HepG2 (cell line): ENCODE data around the gene GFRA1. TPM values are rescaled to one million over a fixed set of nuclear protein-coding genes. Genes with fewer than 3 reads are reported as not detected.

Experiments used
- CCAR2 ChIP-seq: fragments of 200-400 bp; formaldehyde crosslinking; optimal IDR thresholded peaks from 2 replicates; pipeline ENCODE3; 2018; ENCODE audit warnings: low read depth, mild to moderate bottlenecking, low read length, moderate library complexity
- HCFC1 ChIP-seq: fragments of 150-350 bp; IDR thresholded peaks from 2 replicates; pipeline ENCODE4 v1.6.1; 2014; ENCODE audit warnings: low read depth, low read length
- MATR3 ChIP-seq: sonication (generic); formaldehyde crosslinking; IDR thresholded peaks from 2 replicates; pipeline ENCODE4 v1.4.0; 2020; ENCODE audit warnings: missing genetic modification reagents
- NFE2 ChIP-seq: sonication (generic); formaldehyde crosslinking; IDR thresholded peaks from 2 replicates; pipeline ENCODE4 v1.4.0; 2020; ENCODE audit warnings: missing genetic modification reagents
- NFRKB ChIP-seq: fragments of 450-650 bp; IDR thresholded peaks from 2 replicates; pipeline ENCODE4 v1.6.1; 2017
- PAX8 ChIP-seq: sonication (generic); formaldehyde crosslinking; IDR thresholded peaks from 2 replicates; pipeline ENCODE4 v1.8.0; 2022; ENCODE audit warnings: mild to moderate bottlenecking, missing genetic modification reagents, borderline replicate concordance
- TCF7L2 ChIP-seq: IDR thresholded peaks from 2 replicates; pipeline ENCODE4 v1.6.1; 2011; ENCODE audit warnings: mild to moderate bottlenecking, low read depth, low read length, moderate library complexity
- ZBTB7B ChIP-seq: sonication (generic); formaldehyde crosslinking; IDR thresholded peaks from 2 replicates; pipeline ENCODE4 v1.4.0; 2020; ENCODE audit warnings: missing genetic modification reagents
- ZNF333 ChIP-seq: sonication (generic); formaldehyde crosslinking; IDR thresholded peaks from 2 replicates; pipeline ENCODE4 v1.4.0; 2020; ENCODE audit warnings: mild to moderate bottlenecking, missing genetic modification reagents, borderline replicate concordance
- polyA plus RNA-seq, 8 experiments: library from polyadenylated mRNA; depleted of rRNA in 3 of 8; stranded (reverse) in 7 of 8; unstranded in 1 of 8; fragments of >200 nt; fragmentation: Illumina TruSeq in 4 of 8; extraction: Trizol in 4 of 8; gene quantifications; 2 replicates each; pipeline versions ENCODE4 v1.2.1 to v1.2.3, GENCODE V29; 2011 to 2016; ENCODE audit warnings: low read depth in 4 of 8, missing spikeins in 1 of 8, mixed read lengths in 1 of 8; ENCODE audit not compliant: insufficient read depth in 1 of 8
- total RNA-seq, 5 experiments: library from RNA; depleted of rRNA; stranded (reverse); fragments of >200 nt; fragmentation: Illumina TruSeq; extraction: Trizol; gene quantifications; 2 replicates each; pipeline ENCODE4 v1.2.3, GENCODE V29; 2016; ENCODE audit warnings: low read depth in 1 of 5
- TF ChIP-seq, protein P1 (sequence below): IDR thresholded peaks from 2 replicates; pipeline ENCODE4 v1.6.1; 2016; ENCODE audit warnings: low read depth, missing genetic modification reagents, missing compliant biosample characterization
- TF ChIP-seq, protein P2 (sequence below): sonication (generic); formaldehyde crosslinking; IDR thresholded peaks from 2 replicates; pipeline ENCODE4 v1.5.1; 2020; ENCODE audit warnings: missing genetic modification reagents, mild to moderate bottlenecking, borderline replicate concordance
- TF ChIP-seq, protein P3 (sequence below): sonication (generic); formaldehyde crosslinking; IDR thresholded peaks from 2 replicates; pipeline ENCODE4 v1.8.0; 2022; ENCODE audit warnings: low read depth, missing genetic modification reagents
- TF ChIP-seq, protein P4 (sequence below): sonication (generic); formaldehyde crosslinking; IDR thresholded peaks from 2 replicates; pipeline ENCODE4 v1.4.0; 2020; ENCODE audit warnings: mild to moderate bottlenecking, missing genetic modification reagents

Gene GFRA1
- total and polyA plus RNA-seq, 2 of the 13 experiments (the other 11 are each of a cell fraction or from before 2014, with no cell fraction given) = not detected

DNA sequence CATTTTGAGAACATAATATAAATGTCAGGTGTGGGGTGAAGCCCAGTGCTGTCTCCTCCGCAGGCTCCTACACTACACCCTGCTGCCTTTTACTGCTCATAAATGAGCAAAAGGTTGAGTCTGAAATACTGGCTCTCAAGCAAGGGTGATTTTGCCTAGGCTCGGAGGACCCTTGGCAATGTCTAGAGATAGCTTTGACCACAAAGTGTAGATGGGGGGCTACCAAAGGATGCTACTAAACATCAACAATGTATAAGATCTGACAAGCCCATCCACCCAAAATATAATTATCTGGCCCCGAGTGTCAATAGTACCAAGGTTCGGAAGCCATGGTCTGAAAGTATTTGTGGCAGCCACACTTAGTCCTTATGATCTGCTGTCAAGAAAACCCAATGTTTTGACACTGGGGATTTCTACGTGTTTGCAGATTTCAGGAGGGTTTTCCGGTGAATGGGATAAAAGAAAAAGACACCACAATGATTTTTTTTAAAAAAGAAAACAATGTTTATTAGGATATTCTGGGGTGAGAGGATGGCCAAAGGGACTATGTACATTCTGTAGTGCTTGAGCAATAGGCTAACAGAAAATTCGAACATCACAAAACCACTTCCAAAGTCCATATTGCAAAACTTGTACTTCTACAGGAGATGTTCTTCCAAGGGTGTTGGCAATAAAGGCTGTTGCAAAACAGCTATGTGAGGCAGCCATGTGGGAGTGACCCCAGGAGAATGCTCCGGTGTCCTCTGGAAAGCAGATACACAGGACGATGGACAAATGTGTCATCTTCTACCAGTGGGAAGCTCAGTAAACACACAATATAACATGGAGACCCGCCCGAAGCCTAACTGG lies 216.3 kb downstream of the GFRA1 start (continued):
- TF ChIP-seq, protein P1, sequence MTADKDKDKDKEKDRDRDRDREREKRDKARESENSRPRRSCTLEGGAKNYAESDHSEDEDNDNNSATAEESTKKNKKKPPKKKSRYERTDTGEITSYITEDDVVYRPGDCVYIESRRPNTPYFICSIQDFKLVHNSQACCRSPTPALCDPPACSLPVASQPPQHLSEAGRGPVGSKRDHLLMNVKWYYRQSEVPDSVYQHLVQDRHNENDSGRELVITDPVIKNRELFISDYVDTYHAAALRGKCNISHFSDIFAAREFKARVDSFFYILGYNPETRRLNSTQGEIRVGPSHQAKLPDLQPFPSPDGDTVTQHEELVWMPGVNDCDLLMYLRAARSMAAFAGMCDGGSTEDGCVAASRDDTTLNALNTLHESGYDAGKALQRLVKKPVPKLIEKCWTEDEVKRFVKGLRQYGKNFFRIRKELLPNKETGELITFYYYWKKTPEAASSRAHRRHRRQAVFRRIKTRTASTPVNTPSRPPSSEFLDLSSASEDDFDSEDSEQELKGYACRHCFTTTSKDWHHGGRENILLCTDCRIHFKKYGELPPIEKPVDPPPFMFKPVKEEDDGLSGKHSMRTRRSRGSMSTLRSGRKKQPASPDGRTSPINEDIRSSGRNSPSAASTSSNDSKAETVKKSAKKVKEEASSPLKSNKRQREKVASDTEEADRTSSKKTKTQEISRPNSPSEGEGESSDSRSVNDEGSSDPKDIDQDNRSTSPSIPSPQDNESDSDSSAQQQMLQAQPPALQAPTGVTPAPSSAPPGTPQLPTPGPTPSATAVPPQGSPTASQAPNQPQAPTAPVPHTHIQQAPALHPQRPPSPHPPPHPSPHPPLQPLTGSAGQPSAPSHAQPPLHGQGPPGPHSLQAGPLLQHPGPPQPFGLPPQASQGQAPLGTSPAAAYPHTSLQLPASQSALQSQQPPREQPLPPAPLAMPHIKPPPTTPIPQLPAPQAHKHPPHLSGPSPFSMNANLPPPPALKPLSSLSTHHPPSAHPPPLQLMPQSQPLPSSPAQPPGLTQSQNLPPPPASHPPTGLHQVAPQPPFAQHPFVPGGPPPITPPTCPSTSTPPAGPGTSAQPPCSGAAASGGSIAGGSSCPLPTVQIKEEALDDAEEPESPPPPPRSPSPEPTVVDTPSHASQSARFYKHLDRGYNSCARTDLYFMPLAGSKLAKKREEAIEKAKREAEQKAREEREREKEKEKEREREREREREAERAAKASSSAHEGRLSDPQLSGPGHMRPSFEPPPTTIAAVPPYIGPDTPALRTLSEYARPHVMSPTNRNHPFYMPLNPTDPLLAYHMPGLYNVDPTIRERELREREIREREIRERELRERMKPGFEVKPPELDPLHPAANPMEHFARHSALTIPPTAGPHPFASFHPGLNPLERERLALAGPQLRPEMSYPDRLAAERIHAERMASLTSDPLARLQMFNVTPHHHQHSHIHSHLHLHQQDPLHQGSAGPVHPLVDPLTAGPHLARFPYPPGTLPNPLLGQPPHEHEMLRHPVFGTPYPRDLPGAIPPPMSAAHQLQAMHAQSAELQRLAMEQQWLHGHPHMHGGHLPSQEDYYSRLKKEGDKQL (CRISPR knock-in tag) = peak; percentile 91
- TF ChIP-seq ZNF333 (CRISPR knock-in tag) (no peak), TCF7L2 (0 out of 2 replicates have a peak, but pooled peaks have one; percentile 38), HCFC1 (no peak), CCAR2 (no peak), ZBTB7B (CRISPR knock-in tag) (peak; percentile 75; the same call in 1 of the 2 replicates), NFRKB (no peak), PAX8 (no peak), NFE2 (CRISPR knock-in tag) (no peak), MATR3 (CRISPR knock-in tag) (no peak)
- TF ChIP-seq, protein P2, sequence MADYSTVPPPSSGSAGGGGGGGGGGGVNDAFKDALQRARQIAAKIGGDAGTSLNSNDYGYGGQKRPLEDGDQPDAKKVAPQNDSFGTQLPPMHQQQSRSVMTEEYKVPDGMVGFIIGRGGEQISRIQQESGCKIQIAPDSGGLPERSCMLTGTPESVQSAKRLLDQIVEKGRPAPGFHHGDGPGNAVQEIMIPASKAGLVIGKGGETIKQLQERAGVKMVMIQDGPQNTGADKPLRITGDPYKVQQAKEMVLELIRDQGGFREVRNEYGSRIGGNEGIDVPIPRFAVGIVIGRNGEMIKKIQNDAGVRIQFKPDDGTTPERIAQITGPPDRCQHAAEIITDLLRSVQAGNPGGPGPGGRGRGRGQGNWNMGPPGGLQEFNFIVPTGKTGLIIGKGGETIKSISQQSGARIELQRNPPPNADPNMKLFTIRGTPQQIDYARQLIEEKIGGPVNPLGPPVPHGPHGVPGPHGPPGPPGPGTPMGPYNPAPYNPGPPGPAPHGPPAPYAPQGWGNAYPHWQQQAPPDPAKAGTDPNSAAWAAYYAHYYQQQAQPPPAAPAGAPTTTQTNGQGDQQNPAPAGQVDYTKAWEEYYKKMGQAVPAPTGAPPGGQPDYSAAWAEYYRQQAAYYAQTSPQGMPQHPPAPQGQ = no peak
- TF ChIP-seq, protein P3, sequence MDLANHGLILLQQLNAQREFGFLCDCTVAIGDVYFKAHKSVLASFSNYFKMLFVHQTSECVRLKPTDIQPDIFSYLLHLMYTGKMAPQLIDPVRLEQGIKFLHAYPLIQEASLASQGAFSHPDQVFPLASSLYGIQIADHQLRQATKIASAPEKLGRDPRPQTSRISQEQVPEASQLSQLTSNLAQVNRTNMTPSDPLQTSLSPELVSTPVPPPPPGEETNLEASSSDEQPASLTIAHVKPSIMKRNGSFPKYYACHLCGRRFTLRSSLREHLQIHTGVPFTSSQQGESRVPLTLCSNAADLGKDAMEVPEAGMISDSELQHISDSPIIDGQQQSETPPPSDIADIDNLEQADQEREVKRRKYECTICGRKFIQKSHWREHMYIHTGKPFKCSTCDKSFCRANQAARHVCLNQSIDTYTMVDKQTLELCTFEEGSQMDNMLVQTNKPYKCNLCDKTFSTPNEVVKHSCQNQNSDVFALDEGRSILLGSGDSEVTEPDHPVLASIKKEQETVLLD (CRISPR knock-in tag) = no peak
- TF ChIP-seq, protein P4, sequence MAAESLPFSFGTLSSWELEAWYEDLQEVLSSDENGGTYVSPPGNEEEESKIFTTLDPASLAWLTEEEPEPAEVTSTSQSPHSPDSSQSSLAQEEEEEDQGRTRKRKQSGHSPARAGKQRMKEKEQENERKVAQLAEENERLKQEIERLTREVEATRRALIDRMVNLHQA (CRISPR knock-in tag) = no peak
